OCI-LY3 (cell line): ENCODE results near the gene ALG2.

ENCODE experiments used
- H2AFZ ChIP-seq: fragments of 200-600, 300-600 bp; shearing (Covaris generic); 2 replicates; pipeline ENCODE4 v1.6.0; 2014; ENCODE audit warnings: antibody characterized with exemption, low read depth, low read length
- H3K27ac ChIP-seq: fragments of 200-600, 300-600 bp; sonication (generic); 2 replicates; pipeline ENCODE4 v1.5.1; 2014; ENCODE audit warnings: mild to moderate bottlenecking, low read length, moderate library complexity, mixed read lengths
- H3K27me3 ChIP-seq: fragments of 200-600, 300-600 bp; sonication (generic); 2 replicates; pipeline ENCODE4 v1.6.1; 2014; ENCODE audit warnings: low read depth, low read length, mixed read lengths
- H3K36me3 ChIP-seq: fragments of 200-600, 300-600 bp; sonication (generic); replicated peaks from 2 replicates; pipeline ENCODE3; 2014; ENCODE audit warnings: low read depth, low read length, mixed read lengths
- H3K4me1 ChIP-seq: fragments of 300-600, 200-600 bp; sonication (generic); 2 replicates; pipeline ENCODE4 v1.6.1; 2014; ENCODE audit warnings: low read length, mixed read lengths
- H3K4me2 ChIP-seq: fragments of 200-600, 300-600 bp; sonication (generic); 2 replicates; pipeline ENCODE4 v1.6.1; 2014; ENCODE audit warnings: low read length, mixed read lengths
- H3K4me3 ChIP-seq: fragments of 300-600, 200-600 bp; sonication (generic); 2 replicates; pipeline ENCODE4 v1.5.1; 2014; ENCODE audit warnings: antibody characterized with exemption, mild to moderate bottlenecking, low read length, moderate library complexity
- H3K79me2 ChIP-seq: fragments of 300-600, 200-600 bp; shearing (Covaris generic); 2 replicates; pipeline ENCODE4 v1.6.1; 2014; ENCODE audit warnings: mild to moderate bottlenecking, low read length, mixed read lengths
- H3K9ac ChIP-seq: fragments of 300-600, 200-600 bp; shearing (Covaris generic); 2 replicates; pipeline ENCODE4 v1.6.0; 2014; ENCODE audit warnings: mild to moderate bottlenecking, low read length, moderate library complexity
- H3K9me3 ChIP-seq: fragments of 200-600, 300-600 bp; shearing (Covaris generic); 2 replicates; pipeline ENCODE4 v1.6.1; 2014; ENCODE audit warnings: low read length, mixed read lengths; ENCODE audit not compliant: insufficient read depth
- H4K20me1 ChIP-seq: fragments of 200-600, 300-600 bp; sonication (generic); 2 replicates; pipeline ENCODE4 v1.6.1; 2016; ENCODE audit warnings: low read length, mixed read lengths; ENCODE audit not compliant: insufficient read depth
- EZH2phosphoT487 ChIP-seq: fragments of 200-600 bp; shearing (Covaris generic); IDR thresholded peaks from 2 replicates; pipeline ENCODE4 v1.6.1; 2018; ENCODE audit warnings: antibody characterized with exemption, mixed run types, low read depth
- TF ChIP-seq, protein P1 (sequence below): fragments of 200-600, 300-600 bp; sonication (generic); IDR thresholded peaks from 2 replicates; pipeline ENCODE4 v1.5.1; 2014; ENCODE audit warnings: antibody characterized with exemption, low read length, low read depth

Gene ALG2

DNA sequence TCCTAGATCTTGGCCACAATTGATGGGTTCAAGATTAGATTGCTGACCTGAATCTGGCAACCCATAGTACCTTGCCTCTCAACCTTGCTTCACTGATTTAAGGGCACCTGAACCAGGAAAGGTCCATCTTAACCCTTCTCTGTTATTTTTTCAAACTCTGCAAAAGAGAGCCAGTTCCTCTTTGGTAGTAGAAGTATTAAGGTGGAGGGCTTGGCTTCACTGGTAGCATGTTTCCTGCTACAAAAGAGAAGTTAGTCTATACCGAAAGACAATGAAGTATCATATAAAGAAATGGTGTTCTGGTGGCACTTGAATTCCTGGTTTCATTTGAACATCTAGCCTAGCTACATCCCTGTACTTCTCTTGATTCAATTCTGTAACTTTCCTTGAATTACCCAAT lies 8.5 kb downstream of the ALG2 start:
- Histone ChIP-seq H3K4me2 (no peak overlapping the region), H3K27me3 (no peaks in the 10 kb centered on the region), H3K79me2 (peaks cover 45% of the 10 kb centered on the region), H3K27ac (peak overlapping the region; percentile 14; the same call in 1 of the 2 replicates), H3K9ac (no peak overlapping the region), H3K4me3 (no peak overlapping the region), H3K36me3 (peaks cover 84% of the 10 kb centered on the region), H2AFZ (no peak overlapping the region), H4K20me1 (peaks cover 39% of the 10 kb centered on the region), H3K4me1 (peaks cover 11% of the 10 kb centered on the region; the same call in 1 of the 2 replicates), H3K9me3 (peaks cover 11% of the 10 kb centered on the region; the same call in 1 of the 2 replicates)
- TF ChIP-seq, protein P1, sequence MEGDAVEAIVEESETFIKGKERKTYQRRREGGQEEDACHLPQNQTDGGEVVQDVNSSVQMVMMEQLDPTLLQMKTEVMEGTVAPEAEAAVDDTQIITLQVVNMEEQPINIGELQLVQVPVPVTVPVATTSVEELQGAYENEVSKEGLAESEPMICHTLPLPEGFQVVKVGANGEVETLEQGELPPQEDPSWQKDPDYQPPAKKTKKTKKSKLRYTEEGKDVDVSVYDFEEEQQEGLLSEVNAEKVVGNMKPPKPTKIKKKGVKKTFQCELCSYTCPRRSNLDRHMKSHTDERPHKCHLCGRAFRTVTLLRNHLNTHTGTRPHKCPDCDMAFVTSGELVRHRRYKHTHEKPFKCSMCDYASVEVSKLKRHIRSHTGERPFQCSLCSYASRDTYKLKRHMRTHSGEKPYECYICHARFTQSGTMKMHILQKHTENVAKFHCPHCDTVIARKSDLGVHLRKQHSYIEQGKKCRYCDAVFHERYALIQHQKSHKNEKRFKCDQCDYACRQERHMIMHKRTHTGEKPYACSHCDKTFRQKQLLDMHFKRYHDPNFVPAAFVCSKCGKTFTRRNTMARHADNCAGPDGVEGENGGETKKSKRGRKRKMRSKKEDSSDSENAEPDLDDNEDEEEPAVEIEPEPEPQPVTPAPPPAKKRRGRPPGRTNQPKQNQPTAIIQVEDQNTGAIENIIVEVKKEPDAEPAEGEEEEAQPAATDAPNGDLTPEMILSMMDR: no peak
- no peak for TF ChIP-seq EZH2phosphoT487

DNA sequence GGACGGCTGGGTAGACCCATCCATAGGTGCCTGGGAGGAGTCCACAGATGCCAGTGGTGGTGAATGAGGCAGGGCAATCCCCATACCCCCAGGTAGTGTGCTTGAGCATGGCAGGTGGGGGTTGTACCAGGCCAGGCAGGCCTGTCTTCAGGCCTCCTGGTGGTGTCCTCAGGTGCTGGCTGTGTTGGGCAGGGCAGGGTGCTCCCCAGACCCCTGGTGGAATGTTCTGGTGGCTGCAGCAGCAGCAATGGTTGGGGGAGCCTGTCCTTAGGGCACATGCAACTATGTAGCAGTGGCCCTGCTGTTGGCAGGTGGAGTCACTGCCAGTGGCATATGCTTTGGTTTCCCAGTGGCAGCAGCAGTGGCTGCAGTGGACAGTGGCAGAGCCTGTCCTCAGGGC lies 10.0 kb downstream of the ALG2 start:
- peaks cover 25% of the 10 kb centered on the region for H4K20me1 ChIP-seq
- no peak overlapping the region for H3K27ac ChIP-seq
- TF ChIP-seq EZH2phosphoT487: no peak
- TF ChIP-seq, protein P1: no peak
- H3K36me3 ChIP-seq: peaks cover 70% of the 10 kb centered on the region
- H2AFZ ChIP-seq: no peak overlapping the region
- no peak overlapping the region for H3K4me2 ChIP-seq
- H3K27me3 ChIP-seq: no peaks in the 10 kb centered on the region
- no peak overlapping the region for H3K9ac ChIP-seq
- peaks cover 31% of the 10 kb centered on the region for H3K79me2 ChIP-seq
- peaks cover 11% of the 10 kb centered on the region; the same call in 1 of the 2 replicates for H3K4me1 ChIP-seq
- no peak overlapping the region for H3K4me3 ChIP-seq
- peaks cover 11% of the 10 kb centered on the region; the same call in 1 of the 2 replicates for H3K9me3 ChIP-seq

DNA sequence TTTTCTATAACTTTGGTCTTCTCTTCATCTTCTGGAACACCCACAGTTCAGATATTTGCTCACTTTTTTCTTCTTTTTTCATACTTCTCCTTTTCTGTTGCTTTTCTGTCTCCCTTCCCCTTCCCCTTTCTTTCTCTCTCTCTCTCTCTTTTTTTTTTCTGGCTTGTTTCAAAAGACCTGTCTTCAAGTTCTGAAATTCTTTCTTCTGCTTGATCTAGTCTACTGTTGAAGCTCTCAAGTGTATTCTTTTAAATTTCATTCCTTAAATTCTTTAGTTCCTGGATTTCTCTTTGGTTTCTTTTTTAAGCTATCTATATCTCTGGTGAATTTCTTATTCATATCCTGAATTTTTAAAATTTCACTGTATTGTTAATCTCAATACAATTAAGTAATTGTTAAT lies 11.2 kb downstream of the ALG2 start:
- Histone ChIP-seq H3K9me3 (peaks cover 11% of the 10 kb centered on the region; the same call in 1 of the 2 replicates), H3K4me1 (peaks cover 11% of the 10 kb centered on the region; the same call in 1 of the 2 replicates), H3K36me3 (peaks cover 60% of the 10 kb centered on the region), H3K4me2 (no peak overlapping the region), H2AFZ (no peak overlapping the region), H3K27me3 (no peaks in the 10 kb centered on the region), H4K20me1 (peaks cover 13% of the 10 kb centered on the region), H3K27ac (no peak overlapping the region), H3K9ac (no peak overlapping the region), H3K79me2 (peaks cover 19% of the 10 kb centered on the region), H3K4me3 (no peak overlapping the region)
- TF ChIP-seq, protein P1: no peak
- TF ChIP-seq EZH2phosphoT487: no peak

DNA sequence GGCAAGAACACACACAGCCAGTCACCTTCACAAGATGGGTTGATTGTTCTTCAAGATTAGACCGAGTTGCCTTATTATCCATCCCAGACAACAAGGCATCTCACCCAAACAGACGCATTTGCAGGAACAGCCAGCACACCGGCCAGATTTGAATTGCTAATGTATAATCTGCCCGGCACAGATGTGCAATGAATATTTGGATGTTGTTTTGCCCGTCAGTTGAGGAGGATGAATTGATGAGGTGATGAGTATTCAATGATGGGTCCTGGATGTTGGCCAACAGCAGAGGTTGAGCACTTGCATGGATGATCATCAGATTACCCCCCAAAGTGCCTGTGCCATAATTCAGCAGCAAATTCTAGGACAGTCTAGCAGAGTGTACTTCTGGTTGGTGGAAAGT lies 20.1 kb downstream of the ALG2 start:
- Histone ChIP-seq H3K4me3 (no peak overlapping the region), H3K9me3 (no peaks in the 10 kb centered on the region), H4K20me1 (no peaks in the 10 kb centered on the region), H3K36me3 (no peaks in the 10 kb centered on the region), H3K4me2 (no peak overlapping the region), H3K27ac (no peak overlapping the region), H3K4me1 (peaks cover 14% of the 10 kb centered on the region), H3K27me3 (no peaks in the 10 kb centered on the region), H3K9ac (no peak overlapping the region), H3K79me2 (no peaks in the 10 kb centered on the region), H2AFZ (no peak overlapping the region)
- TF ChIP-seq EZH2phosphoT487: no peak
- TF ChIP-seq, protein P1: no peak
